GM21526 (cell line): ENCODE data around the gene FAM240B.

Experiments
- ATAC-seq: cut with Tn5 transposase; IDR thresholded peaks from one replicate; pipeline ENCODE4 v1.9.1; 2021; ENCODE audit warnings: moderate library complexity; ENCODE audit not compliant: unreplicated experiment, low FRiP score

FAM240B gene

GRCh38 chr9:38705917-38706316 is 14.0 kb downstream of the FAM240B start:
- ATAC-seq, result no peak

DNA sequence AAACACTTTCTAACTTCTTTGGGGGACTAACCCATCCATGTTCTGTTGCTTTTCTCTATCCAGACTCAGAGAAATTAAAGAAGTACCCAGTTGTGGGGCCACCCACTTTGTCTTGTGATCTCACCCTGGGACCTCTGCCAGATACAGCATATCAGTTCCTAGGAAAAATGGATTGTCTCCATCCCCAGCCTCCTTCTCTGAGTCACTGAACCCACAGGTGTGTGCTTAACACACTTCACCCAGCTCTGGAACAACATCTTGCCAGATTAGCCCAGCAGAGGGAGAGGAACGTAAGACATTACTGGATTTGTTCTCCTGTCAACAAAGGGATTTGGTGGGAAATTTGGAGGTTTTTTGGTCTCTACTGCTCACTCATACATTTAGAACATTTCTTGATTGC is 19.2 kb downstream of the FAM240B start:
- no peak for ATAC-seq

DNA sequence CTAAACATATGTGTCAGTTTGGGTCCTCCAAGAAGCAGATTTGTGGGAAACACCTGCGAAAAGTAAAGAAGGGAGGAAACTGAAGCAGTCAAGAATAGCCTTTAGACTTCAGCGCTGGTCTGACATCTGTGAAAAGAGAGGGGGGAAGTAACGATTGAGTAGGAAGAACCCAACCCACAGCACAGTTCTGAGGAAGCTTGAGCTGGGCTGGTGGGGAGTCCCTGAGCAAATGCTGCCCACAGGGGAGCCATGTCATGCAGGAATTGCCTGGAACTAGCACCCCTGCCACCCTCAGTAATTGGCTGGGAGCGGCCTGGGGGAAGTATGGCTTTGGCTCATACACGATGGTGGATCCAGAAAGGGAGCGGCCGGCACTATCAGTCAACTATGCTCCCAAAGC is 20.6 kb downstream of the FAM240B start:
- ATAC-seq, result no peak

GRCh38 chr9:38697776-38698300 is 22.1 kb downstream of the FAM240B start:
- ATAC-seq, result no peak

DNA sequence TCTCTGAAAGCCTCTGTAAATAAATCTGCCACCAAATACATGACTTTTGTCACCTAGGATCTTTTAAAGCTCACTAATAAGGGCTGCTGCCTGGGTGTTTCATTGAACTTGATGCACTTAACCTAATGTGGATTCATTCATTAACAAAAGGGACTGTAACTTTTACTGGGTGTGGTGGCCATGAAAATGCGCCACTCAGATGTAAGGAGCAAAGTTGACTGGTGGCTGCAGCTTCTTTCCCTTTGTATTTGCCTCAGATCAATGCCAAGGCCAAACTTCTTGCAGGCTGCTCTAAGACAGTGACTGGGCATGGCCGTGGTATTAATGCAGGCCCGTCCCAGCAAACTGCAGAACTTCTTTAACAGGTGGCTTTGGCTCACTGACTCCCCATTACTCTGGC is 22.9 kb downstream of the FAM240B start:
- ATAC-seq, result no peak

GRCh38 chr9:38694676-38695075 is 25.3 kb downstream of the FAM240B start:
- ATAC-seq, result no peak

- no peak for ATAC-seq
Measured at GRCh38 chr9:38692707-38693106, 27.2 kb downstream of the FAM240B start.

GRCh38 chr9:38690574-38690973 is 29.4 kb downstream of the FAM240B start:
- no peak for ATAC-seq

- ATAC-seq, result no peak
Measured at GRCh38 chr9:38689678-38690077, 30.3 kb downstream of the FAM240B start.

GRCh38 chr9:38687992-38688391 is 31.9 kb downstream of the FAM240B start:
- no peak for ATAC-seq

DNA sequence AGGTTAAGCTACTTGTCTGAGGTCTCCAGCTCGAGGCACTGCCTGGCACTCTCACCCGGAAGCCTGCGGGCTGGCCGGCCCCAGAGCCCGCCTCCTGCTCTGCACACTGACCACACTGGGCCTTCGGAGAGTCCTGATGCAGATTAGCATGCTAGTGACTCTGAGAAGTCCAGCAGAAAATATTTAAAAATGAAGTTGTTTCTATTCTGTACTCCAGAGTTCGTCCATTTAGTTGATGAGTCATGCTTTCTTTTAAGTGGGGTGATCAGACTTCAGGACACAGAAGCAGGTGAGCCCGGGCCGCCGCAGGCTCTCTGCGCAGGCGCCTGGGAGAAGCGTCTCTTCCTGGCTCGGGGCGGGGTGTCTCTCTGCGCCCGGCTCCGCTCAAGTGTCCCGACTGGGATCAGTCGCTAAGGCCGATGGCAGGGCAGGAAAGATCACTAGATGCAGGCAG is 32.5 kb downstream of the FAM240B start:
- no peak for ATAC-seq

- ATAC-seq, result no peak
Measured at GRCh38 chr9:38686933-38687332, 33.0 kb downstream of the FAM240B start.

DNA sequence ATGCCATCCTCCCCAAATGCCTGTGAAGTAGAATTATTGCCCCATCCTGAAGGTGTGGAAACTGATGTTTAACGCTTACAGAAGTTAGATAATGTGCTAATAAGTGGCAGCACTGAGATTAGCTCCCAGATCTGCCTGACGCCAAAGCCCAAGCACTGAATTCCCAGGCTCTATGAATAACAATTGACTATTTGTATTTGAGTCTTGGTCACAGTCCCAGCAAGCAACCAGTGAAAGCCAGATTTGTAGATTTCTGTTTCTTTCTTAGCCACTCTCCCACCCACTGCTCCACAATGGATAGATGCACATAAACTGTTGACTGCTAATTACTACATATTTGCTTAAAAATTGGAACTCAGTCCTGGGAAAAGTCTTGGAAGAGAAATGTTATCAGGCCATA is 34.4 kb downstream of the FAM240B start:
- ATAC-seq, result no peak

DNA sequence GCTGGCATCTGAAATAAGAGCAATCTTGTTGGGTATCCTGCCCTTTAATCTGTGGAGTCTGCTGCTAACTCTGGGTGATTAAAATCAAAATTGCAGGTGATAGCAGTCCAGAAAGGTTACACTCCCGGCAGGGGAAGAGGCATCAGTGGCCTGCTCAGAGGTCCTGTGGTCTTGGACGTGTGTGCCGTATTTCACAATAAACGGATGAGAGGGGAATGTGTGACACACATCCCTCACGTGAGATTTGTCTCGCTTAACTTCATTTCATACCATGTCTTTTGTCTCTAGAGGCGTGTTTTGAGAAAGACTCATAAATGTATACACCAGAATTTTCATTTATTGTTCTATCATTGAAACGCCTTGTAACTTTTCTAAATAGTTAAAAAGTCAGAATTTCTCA is 36.6 kb downstream of the FAM240B start:
- no peak for ATAC-seq

DNA sequence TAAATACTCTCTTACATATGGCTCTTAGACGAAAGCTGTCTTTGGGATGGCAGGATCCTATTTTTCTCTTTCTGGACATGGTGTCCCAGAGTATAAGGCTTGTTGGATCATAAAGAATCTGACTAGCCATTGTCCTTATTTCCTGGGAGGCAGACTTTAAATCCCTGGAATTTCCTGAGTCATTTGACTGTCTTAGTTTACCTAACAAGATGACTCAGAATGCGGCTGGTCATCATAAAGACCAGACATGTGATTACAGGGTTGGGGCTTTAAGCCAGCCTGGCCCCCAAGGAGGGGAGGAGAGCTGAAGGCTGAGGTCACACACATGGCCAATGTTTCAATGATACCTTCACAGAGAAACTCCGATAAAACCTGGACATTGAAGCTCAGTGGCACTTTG is 37.2 kb downstream of the FAM240B start:
- no peak for ATAC-seq

DNA sequence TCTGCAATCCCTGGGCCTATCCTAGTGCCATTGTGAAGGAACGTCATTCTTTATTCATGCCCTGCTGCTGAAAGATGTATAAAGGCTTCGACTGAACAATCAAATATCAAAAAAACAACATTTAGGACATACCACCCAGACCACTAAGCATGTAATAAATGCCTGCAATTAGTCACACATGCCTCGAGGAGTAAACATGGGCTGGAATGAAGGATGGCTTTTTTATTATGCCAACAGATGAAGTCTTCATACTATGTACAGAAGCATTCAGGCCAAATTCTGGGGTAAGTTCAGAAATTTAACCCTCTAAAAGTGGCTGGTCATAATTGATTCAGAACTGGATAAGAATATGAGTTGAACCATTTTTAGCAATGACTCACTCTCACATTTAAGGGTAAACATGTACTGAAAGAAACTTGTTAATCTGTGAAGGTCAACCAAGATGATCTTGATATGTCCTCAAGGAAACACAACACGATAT is 38.1 kb downstream of the FAM240B start:
- ATAC-seq, result no peak

- no peak for ATAC-seq
Measured at GRCh38 chr9:38680837-38681445, 39.0 kb downstream of the FAM240B start.

GRCh38 chr9:38677660-38678303 is 42.2 kb downstream of the FAM240B start:
- ATAC-seq, result no peak

DNA sequence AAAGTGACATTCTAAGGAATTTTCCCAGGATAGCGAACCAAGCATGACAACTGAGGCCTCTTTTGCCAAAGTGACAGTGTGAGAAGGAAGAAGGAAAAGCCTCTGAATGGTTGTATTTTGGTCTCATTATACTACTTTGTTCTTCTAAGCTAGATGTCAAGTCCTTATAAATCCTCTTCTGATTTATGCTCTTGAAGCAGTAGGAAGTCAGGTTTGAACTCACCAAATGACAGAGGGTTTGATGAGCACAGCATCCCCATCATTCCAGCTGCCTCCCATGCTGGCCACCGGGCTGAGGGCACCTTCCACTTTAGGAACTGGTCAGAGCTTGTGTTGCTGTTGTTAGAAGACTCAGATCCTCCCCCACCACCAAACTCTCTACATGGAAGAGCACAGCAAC is 44.1 kb downstream of the FAM240B start:
- no peak for ATAC-seq

DNA sequence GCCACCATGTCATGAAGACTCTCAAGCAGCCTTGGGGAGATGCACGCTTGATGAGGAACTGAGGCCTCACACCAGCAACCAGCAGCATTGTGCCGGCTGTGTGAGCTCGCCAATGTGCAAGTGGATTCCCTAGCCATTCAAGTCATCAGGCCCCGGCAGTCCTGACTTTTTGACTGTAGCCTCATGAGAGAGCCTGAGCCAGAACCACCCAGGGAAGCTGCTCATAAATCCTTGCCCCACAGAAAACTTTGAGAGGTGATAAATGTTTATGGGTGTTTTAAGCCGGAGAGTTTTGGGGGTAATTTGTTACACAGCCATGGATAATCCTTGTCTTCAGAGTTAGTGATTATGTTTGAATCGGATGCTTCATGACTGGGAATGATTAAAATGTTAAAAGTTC is 44.7 kb downstream of the FAM240B start:
- ATAC-seq, result no peak

DNA sequence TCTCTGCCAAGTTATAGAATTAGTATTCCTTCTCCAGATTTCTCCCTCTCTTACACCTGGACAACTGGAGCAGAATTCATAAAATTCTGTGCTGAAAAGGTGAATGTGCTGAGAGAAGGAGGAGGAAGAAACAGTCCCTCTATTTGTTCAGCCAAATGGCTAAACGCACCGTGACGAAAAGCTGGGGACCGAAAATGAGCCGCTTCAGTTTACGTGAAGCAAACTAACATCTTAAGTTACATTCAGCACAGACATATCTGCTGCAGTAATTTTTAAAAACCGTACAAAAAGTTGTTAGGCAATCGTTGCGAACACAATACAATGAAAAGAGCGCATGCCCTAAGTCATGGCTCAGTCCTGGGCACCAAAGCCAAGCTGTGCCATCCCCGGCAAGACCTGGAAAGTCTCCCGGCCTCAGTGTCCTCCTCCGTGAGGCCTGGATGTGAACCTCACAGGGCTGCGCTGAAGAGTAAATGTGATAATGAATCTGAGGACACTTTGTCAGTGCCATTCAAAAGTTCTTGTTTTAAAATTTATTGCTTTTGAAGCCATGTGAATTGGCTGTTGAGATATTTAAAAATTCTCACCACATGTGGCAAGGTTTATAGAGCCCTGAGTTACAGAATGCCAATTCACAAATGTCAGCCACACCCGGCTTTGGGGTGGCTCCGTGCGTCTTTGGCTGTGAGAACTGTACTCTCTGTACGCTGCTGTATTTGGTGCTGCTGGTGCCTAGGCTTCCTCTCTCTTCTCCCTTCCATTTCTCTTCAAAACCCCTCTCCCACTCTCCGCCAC is 46.3 kb downstream of the FAM240B start:
- no peak for ATAC-seq
